Brain microvascular endothelial cell (primary cell): ENCODE measurements around the gene DIDO1.

ENCODE experiments used
- DNase-seq: peaks from one replicate; pipeline ENCODE4 v3.0.0-alpha.2; 2020
- H3K27ac ChIP-seq: fragments of 250-450 bp; sonication (Bioruptor Pico); 2 replicates; pipeline ENCODE4 v1.5.1; 2020; ENCODE audit warnings: mild to moderate bottlenecking, moderate library complexity
- H3K27me3 ChIP-seq: fragments of 250-450 bp; sonication (Bioruptor Pico); replicated peaks from 2 replicates; pipeline ENCODE4 v1.5.1; 2020; ENCODE audit warnings: mild to moderate bottlenecking
- H3K36me3 ChIP-seq: fragments of 250-450 bp; sonication (Bioruptor Pico); replicated peaks from 2 replicates; pipeline ENCODE4 v1.5.1; 2020; ENCODE audit warnings: mild to moderate bottlenecking
- H3K4me3 ChIP-seq: 2 replicates; pipeline ENCODE4 v1.5.1; 2011; ENCODE audit warnings: low read depth, mild to moderate bottlenecking, control low read depth, low read length, moderate library complexity
- CTCF ChIP-seq: IDR thresholded peaks from 2 replicates; pipeline ENCODE4 v1.5.1; 2011; ENCODE audit warnings: low read depth, mild to moderate bottlenecking, moderate library complexity, low read length, control low read depth, inconsistent platforms; ENCODE audit errors: missing control alignments
- in situ Hi-C: cut with HindIII; loops from 2 replicates; pipeline ENCODE4 v1.10.0; 2017; ENCODE audit warnings: low sequenced_read_pairs, low pct_ligation_motif_present

DIDO1 gene

DNA sequence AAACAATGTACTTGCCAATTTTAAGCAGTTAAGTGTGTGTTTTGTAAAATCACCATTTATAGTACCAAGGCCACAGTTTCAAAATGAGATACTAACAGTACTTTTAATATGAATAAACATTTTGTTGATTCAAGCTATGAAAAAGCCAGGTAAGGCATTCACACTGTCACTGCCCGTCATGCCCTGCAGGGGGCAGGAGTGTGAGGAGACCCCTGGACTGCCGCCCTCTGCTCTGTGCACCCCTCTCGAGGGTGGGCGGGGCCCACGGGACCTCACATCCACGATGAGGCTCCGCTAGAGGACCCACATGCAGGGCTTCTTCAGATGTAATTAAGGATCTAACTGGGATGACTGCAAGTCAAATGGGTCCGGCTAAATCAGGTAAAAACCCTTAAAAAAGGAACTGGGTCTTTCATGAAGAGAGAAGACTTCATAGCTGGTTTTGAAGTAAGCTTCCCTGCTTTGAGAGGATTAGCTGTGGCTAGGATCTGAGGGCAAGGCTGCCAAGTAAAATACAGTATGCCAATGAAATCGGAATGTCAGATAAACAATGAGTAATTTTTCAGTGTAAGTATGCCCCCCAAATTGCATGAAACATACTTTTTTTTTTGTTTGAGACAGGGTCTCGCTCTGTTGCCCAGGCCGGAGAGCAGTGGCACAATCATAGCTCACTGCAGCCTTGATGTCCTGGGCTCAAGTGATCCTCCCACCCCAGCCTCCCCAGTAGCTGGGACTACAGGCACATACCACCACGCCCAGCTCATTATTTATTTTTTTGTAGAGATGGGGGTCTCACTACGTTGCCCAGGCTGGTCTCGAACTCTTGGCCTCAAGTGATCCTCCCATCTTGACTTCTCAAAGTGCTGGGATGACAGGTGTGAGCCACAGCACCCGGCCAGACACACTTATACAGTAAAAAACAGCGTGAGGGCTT, 18.7 kb downstream of the DIDO1 start:
- DNase-seq, result no peak
- no peaks in the 10 kb centered on the region for H3K27me3 ChIP-seq
- peak; percentile 71 for TF ChIP-seq CTCF
- H3K36me3 ChIP-seq, result peaks cover 85% of the 10 kb centered on the region
- no peak overlapping the region for H3K27ac ChIP-seq
- in situ Hi-C loops, result no loop called here
- H3K4me3 ChIP-seq, result no peak overlapping the region

- in situ Hi-C loops, result no loop called here
Observed at GRCh38 chr20:62906647-62907375, 19.5 kb downstream of the DIDO1 start.

GRCh38 chr20:62906209-62906608, 20.1 kb downstream of the DIDO1 start:
- H3K27me3 ChIP-seq, result no peaks in the 10 kb centered on the region
- H3K27ac ChIP-seq, result no peak overlapping the region
- peaks cover 90% of the 10 kb centered on the region for H3K36me3 ChIP-seq
- TF ChIP-seq CTCF, result no peak
- DNase-seq, result no peak
- in situ Hi-C loops, result no loop called here
- H3K4me3 ChIP-seq, result no peak overlapping the region

More at GRCh38 chr20:62906647-62907375, 19.5 kb downstream of the DIDO1 start:
- Histone ChIP-seq H3K36me3 (peaks cover 92% of the 10 kb centered on the region), H3K27me3 (no peaks in the 10 kb centered on the region), H3K27ac (no peak overlapping the region), H3K4me3 (no peak overlapping the region)
- no peak for DNase-seq
- no peak for TF ChIP-seq CTCF

GRCh38 chr20:62905536-62906117, 20.7 kb downstream of the DIDO1 start:
- H3K27me3 ChIP-seq, result no peaks in the 10 kb centered on the region
- no peak for DNase-seq
- TF ChIP-seq CTCF, result no peak
- no peak overlapping the region for H3K27ac ChIP-seq
- in situ Hi-C loops, result no loop called here
- H3K36me3 ChIP-seq, result peaks cover 90% of the 10 kb centered on the region
- no peak overlapping the region for H3K4me3 ChIP-seq

DNA sequence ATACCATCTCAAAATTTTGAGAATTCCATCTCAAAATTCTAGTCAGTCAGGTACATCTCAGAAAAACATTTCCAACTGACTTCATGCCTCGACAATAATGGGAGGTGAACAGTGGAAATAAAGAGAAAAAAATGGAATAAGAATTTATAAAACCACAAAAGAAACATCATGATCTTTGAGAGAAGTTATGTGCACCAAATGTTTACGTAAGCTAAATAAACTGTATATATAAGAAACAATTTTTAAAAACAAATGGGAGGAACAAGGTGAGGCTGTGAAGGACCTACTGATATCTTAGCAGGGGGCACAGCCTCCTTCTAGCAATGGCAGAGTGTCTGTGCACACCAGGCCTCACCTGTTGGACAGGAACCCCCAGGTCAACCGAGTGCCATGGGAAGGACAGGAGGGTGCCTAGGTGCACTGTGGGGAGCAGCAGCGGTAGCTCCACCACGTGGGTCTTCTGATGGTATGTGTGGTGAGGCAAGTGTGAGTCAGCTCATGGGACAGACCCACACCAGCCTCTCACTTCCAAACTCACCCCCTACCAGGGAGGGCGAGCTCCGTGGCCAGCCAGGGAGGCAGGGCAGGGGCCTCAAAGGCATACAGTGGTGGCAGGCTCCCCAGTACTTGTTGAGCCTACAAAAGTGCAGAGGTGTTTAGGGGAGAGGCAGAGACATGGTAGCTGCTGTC, 23.2 kb downstream of the DIDO1 start:
- peak; percentile 44 for DNase-seq
- Histone ChIP-seq H3K36me3 (peaks cover 67% of the 10 kb centered on the region), H3K27ac (no peak overlapping the region), H3K27me3 (no peaks in the 10 kb centered on the region), H3K4me3 (no peak overlapping the region)
- in situ Hi-C loops, result no loop called here
- TF ChIP-seq CTCF, result no peak
